HPDE6-E6E7 (cell line): ENCODE measurements around the gene GTF2IRD1.
"Not testable (repeated sequence)": the region's sequence is repeated elsewhere in the genome, so short reads cannot be mapped to it uniquely, and the experiment has no call there.

ENCODE experiments used
- DNase-seq: peaks from one replicate; pipeline ENCODE4 v3.0.0; 2011; ENCODE audit warnings: missing footprints; ENCODE audit errors: extremely low spot score

The GTF2IRD1 gene

GRCh38 chr7:74650493-74651132 lies 196.9 kb downstream of the GTF2IRD1 start:
- not testable (repeated sequence) for DNase-seq

GRCh38 chr7:74651133-74651504 lies 197.4 kb downstream of the GTF2IRD1 start:
- not testable (repeated sequence) for DNase-seq
